Measurements from ENCODE around the gene PLA2G4A. TPM values are rescaled to one million over a fixed set of nuclear protein-coding genes. Genes with fewer than 3 reads are reported as not detected.
A peak's percentile ranks its signal among the peaks of the same experiment; 100 is the strongest.

PLA2G4A gene
- 24.3 TPM for total RNA-seq

DNA sequence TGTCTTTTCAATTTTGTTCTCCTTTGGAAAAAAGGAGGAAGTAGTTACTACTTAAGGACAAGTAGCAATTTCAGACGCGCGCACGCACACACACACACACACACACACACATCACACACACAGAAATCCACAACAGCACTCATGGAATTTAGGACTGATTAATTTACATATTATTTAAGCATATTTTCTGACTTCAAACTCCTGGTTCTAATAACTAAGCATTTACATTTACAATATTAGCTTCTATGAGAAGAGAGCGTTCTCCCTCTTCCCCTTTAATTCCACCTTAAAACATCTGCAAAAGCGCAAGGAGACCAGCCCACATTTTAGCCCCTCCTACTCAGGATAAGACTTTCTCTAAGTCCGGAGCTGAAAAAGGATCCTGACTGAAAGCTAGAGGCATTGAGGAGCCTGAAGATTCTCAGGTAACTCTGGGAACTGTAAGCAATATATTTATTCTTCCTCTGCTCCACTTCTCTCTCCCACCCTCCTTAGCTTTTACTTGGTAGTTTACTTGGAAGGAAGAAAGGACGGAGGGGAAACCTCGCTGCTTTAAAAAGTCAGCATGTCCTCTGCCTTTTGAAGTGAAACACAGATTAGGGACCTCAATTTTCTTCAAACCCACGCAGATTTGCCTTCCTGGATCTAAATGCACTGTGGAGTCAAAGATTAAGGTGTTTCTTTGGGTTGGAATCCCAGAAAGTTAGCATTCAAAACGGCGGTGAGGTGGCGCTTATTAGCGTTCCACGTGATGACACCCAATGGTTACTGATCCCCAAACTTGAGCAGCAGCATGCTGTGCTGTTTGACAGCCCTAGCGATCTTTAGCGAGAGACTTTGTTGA lies at the start of gene PLA2G4A:
Gene PLA2G4A (plus strand): TSS at position 339 of the 844 bp plus-strand sequence. CDS start 25,406 bp downstream, outside the sequence.
- peak; percentile 88 for DNase-seq

DNA sequence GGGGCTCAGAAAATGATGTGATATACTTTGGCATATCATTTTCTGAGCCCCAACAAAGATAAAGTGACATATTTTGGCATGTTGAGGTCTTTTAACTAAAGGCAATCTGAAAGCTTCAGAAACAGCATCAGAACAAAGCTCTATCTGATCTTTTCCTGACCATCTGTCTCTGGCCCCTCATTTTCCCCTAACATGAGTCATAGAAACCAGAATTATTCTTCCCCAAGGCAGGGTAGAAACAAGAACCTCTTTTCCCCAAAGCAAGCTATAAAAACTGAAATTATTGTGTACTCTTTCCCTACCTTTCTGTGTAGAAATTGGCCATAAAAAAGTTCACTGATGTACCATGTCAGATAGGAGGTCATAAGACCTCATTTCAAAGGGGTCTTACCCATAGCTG lies 48.7 kb upstream of the PLA2G4A start:
- DNase-seq: no peak

DNA sequence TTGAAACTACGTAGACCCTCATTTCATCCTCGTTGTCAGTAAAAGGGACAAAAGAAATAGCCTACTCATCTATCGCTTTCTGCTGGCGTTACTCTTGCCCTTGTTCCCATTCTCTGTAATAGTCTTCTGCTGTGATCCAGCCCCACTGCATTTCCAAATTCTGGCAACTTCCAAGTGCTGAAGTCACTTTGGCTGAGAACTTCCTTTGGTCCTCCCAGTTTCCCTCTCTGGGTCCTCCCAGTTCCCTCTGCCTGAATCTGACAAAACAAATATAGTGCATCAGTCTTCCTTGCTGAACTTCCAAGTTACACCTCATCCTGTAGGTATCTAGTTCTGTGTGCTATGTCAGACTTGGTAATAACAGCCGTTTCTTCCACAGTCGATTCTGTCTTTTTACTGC lies 47.0 kb upstream of the PLA2G4A start:
- DNase-seq: peak; percentile 48

GRCh38 chr1:186782791-186783190 lies 46.0 kb upstream of the PLA2G4A start:
- DNase-seq: no peak

DNA sequence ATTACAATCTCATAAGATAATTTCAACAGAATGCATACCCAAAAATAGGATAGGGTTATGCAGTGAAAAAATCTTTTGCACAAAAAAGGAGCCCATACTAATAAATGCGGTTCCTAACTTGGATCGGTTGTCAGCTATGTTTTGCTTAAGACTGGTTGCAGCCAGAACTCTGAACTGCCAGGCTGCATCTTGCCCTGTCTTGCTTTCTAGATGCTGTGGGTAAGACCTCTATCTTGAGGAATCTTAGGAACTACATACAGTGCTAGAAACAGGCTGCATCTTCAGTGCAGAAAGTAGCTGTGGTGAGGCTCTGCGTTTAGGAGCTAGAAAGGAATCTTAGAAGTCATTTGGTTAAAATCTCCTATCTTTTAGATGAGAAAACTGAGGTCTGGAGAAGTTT lies 45.6 kb upstream of the PLA2G4A start:
- no peak for DNase-seq

- no peak for DNase-seq
Measured at GRCh38 chr1:186785503-186785902, 43.2 kb upstream of the PLA2G4A start.

DNA sequence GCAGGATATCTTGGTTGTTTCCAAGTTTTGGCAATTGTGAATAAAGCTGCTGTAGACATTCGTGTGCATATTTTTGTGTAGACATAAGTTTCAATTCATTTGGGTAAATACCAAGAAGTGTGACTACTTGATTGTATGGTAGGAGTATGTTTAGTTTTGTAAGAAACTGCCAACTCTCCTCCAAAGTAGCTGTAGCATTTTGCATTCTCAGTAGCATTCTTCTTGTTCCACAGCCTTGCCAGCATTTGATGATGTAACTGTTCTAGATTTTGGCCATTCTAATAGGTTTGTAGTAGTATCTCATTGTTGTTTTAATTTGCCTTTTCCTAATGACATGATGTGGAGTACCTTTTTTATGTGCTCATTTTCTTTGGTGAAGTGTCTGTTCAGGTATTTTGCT lies 38.6 kb upstream of the PLA2G4A start:
- DNase-seq: no peak

- no peak for DNase-seq
Measured at GRCh38 chr1:186792870-186793581, 35.7 kb upstream of the PLA2G4A start.

DNA sequence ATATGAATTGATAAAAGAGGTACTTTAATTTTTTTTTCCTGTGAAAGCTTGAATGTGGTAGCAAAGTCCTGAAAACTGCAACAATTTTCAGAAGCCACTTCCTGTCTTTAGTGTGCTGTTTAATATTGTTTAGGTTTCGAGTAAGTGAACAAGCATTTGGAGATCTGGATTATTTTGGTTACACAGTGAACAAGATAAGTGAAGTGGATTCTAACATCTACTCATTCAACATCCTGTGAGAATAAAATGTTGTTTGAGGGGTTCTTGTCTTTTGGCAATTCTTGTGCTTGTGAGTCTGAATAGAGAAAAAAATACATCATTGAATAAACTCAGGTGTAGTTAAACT lies 35.2 kb upstream of the PLA2G4A start:
- no peak for DNase-seq

DNA sequence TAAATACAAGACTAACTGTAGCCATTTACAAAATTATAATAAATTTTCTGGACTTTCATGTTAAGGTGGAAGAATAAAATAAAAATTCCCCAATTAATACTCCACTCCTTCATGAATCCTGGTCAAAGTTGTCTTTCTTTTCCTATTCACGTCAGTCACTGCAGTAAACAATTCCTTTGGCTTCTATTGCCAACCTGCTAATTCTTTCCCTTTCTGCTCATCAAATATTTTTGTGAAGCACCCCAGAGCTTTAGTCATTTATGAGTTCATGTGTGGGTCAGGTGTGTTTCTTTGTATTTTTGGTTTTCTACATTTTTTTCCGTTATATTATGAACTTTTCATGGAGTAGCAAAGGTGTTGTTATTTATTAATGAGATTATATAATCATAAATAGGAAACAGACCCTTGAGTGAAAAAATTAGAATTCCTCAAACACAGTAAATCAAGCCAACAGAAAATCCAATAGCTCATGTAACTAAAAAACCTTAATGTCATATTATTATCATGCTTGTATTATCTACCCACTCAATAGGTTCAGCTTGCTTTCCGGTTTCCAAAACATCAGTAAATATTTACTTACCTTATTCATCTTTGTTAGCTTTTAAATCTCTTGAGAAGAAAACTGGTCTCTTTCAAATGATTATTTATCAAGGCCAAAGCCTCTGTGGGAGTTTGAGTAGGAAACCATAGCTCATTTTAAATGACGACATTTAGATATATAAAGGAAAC lies 29.6 kb upstream of the PLA2G4A start:
- no peak for DNase-seq

DNA sequence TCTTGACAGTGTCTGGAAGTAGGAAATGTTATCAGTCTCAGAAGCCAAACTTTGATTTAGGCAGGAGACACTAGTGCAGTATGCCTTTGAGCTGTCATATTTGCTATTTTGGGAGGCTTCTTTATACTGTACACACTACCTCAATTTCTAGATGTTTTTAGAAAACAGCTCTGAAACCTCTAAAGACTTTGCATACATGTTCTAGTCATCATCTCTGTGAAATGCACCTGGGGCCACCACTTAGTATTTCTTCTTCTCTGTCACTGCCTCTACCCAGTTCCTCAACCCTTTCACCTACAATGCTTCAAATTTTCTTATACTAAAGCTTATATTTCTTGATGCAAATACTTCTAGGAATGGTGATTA lies 29.1 kb upstream of the PLA2G4A start:
- DNase-seq: no peak

GRCh38 chr1:186802388-186802787 lies 26.4 kb upstream of the PLA2G4A start:
- no peak for DNase-seq

DNA sequence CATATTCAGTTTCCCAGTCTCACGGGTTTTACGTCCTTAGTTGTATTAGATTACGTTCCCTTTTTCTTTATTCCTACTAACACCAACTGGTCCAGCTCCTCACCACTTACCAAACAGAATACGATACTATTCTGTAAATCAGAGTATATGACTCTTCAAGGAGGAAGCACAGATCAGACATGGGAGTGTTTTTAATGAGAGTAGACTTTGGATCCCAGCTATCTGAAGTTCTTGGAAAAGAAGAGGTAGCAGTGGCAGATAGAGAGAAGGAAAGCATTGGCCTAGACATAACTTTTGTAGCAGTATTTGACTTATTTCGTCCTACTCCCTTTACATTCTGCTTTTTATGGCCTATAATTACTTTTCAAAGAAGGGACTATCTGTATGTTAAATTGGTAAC lies 24.1 kb upstream of the PLA2G4A start:
- no peak for DNase-seq

DNA sequence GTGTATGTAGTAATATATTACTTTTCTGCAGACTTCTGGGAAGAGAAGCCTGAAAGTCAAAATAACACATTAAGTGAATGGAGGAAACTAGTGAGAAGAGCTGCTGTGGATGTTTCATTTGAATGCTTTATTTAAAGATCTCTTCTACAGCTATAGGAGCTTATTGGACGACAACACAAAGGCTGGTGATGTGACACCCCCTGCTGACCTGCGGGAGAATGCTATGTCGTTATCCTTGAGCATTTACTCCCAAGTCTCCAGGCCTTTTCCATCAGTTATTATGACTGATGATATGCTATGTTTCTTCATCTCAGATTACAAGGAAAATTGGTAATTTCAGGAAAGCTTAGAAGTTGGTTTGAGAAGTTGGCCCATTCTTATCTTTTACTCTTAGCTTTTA lies 22.3 kb upstream of the PLA2G4A start:
- peak; percentile 13 for DNase-seq

- no peak for DNase-seq
Measured at GRCh38 chr1:186807163-186807562, 21.6 kb upstream of the PLA2G4A start.

DNA sequence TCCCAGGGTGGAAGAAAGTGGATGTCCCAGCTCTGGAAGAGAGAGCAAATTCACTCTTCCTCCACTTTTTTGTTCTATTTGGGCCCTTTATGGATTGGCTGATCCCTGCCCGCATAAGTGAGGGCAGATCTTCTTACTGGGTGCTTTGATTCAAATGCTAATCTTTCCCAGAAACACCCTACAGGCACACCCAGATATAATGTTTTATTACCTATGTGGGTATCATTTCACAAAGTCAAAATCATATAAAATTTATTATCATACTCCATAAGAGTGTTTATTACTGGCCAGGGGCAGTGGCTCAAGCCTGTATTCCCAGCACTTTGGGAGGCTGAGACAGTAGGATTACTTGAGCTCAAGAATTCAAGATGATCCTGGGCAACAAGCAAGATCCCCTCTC lies 16.9 kb upstream of the PLA2G4A start:
- no peak for DNase-seq

DNA sequence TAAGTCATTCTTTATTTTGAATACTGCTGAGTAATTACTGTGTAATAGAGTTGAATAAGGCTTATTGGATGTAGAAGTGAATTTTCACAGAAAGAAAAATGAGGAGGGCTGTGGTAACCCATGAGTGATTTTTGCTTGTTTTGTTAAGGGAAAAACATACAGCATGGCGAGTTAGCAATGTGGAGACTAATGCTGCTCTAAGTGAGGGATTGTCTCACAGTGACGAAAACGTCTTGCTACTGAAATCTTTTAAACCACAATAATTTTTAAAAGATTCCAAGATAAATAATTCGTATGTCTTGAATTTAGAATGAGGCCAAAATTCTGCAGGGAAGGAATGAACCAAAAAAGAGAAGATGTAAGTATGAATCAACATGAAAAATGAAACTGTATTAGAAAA lies 16.2 kb upstream of the PLA2G4A start:
- no peak for DNase-seq

- DNase-seq: no peak
Measured at GRCh38 chr1:186813420-186813819, 15.3 kb upstream of the PLA2G4A start.

DNA sequence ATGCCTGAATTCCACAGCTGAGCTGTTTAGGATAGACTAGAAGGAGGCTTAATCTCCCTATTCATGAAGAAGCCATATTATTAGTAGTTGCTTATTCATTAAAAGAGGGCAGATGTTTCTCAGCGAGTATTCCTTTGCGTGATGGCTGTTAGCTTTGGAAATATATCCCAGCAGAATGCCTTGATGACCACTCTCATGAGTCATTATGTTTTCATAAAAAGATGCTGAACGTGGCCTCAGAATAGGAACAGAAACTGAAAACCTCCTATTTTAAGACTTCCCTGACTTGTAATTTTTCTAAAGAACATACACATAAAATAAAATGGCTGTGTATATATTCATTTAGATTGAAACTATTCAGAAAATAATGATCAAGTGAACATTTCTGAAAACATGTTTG lies 9.6 kb upstream of the PLA2G4A start:
- no peak for DNase-seq

DNA sequence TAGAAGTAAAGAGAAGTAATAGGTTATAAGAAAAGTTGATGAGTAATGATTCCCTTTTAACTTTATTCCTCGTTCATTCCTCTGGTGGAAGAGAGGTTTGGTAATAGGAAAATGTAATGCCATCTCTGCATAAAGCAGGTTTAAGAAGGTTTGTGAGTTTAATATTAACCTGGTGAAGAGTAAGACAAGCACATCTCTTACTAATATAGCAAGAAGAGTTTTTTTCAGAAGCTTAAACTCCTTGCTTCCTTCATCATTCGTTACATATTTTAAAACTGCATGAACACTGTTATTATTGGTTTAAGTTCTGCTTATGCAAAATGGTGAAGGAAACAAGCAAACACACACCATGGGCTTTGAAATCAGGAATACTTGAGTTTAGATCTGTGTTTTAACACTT lies 9.2 kb upstream of the PLA2G4A start:
- no peak for DNase-seq

GRCh38 chr1:186829686-186830587 lies 1.2 kb downstream of the PLA2G4A start:
- peak; percentile 31 for DNase-seq

- DNase-seq: no peak
Measured at GRCh38 chr1:186831168-186831567, 2.4 kb downstream of the PLA2G4A start.
